IMR-90 (cell line): ENCODE measurements around the gene GRIA3. TPM values are rescaled to one million over a fixed set of nuclear protein-coding genes. Genes with fewer than 3 reads are reported as not detected.
A peak's percentile ranks its signal among the peaks of the same experiment; 100 is the strongest.

Source experiments
- ATAC-seq: fragments of 200-7000 bp; cut with Tn5 transposase; 2 replicates; pipeline ENCODE4 v1.9.1; 2020; ENCODE audit warnings: low read depth, mild to moderate bottlenecking, moderate library complexity
- BruUV-seq: library from RNA; stranded (reverse); fragments of 400-500 nt; replicated peaks from 2 replicates; lab custom pipeline; 2021; lab: Mats Ljungman, UMichigan
- CTCF ChIA-PET: fragments of 300-600 bp; formaldehyde crosslinking; extraction: SDS; loops from one replicate; lab custom pipeline; 2021; ENCODE audit warnings: antibody characterized with exemption; lab: Yijun Ruan, JAX
- POLR2A ChIA-PET: fragments of 300-600 bp; sonication (Branson Sonifier 250); formaldehyde crosslinking; loops from one replicate; lab custom pipeline; 2022; ENCODE audit warnings: antibody characterized with exemption; ENCODE audit not compliant: unreplicated experiment; lab: Charles Lee
- DNase-seq: peaks from one replicate; pipeline ENCODE4 v3.0.0; 2013
- H2AFZ ChIP-seq: replicated peaks from 2 replicates; pipeline ENCODE3; 2013; ENCODE audit warnings: low read length, mild to moderate bottlenecking; ENCODE audit not compliant: poor library complexity
- H2AK5ac ChIP-seq: 2 replicates; pipeline ENCODE4 v1.6.1; 2013; ENCODE audit warnings: low read depth, low read length, inconsistent platforms
- H2AK9ac ChIP-seq: replicated peaks from 2 replicates; pipeline ENCODE3; 2013; ENCODE audit warnings: mild to moderate bottlenecking, low read depth, low read length, moderate library complexity; ENCODE audit not compliant: poor library complexity
- H2BK120ac ChIP-seq: 2 replicates; pipeline ENCODE4 v1.6.1; 2013; ENCODE audit warnings: low read depth, low read length, inconsistent platforms
- H2BK15ac ChIP-seq: 3 replicates; pipeline ENCODE4 v1.6.1; 2013; ENCODE audit warnings: low read depth, low read length, inconsistent platforms
- H2BK20ac ChIP-seq: 2 replicates; pipeline ENCODE4 v1.6.1; 2013; ENCODE audit warnings: low read depth, mild to moderate bottlenecking, inconsistent platforms, low read length, moderate library complexity
- H2BK5ac ChIP-seq: 2 replicates; pipeline ENCODE4 v1.6.1; 2013; ENCODE audit warnings: mild to moderate bottlenecking, low read depth, low read length, inconsistent platforms; ENCODE audit not compliant: poor library complexity, severe bottlenecking
- H3K14ac ChIP-seq: replicated peaks from 2 replicates; pipeline ENCODE4 v1.6.1; 2013; ENCODE audit warnings: low read depth, low read length, inconsistent platforms
- H3K18ac ChIP-seq: 2 replicates; pipeline ENCODE4 v1.6.1; 2013; ENCODE audit warnings: low read depth, low read length, control low read depth
- H3K23ac ChIP-seq: 2 replicates; pipeline ENCODE4 v1.6.1; 2013; ENCODE audit warnings: low read depth, low read length, inconsistent platforms
- H3K27ac ChIP-seq: 2 replicates; pipeline ENCODE4 v1.5.1; 2013; ENCODE audit warnings: mild to moderate bottlenecking, control low read depth, low read length; ENCODE audit not compliant: insufficient read depth
- H3K27me3 ChIP-seq: 2 replicates; pipeline ENCODE4 v1.6.1; 2013; ENCODE audit warnings: low read length; ENCODE audit not compliant: control insufficient read depth, insufficient read depth
- H3K36me3 ChIP-seq: 2 replicates; pipeline ENCODE4 v1.6.1; 2013; ENCODE audit warnings: low read length, mixed read lengths; ENCODE audit not compliant: control insufficient read depth, insufficient read depth
- H3K4ac ChIP-seq: 2 replicates; pipeline ENCODE4 v1.6.1; 2013; ENCODE audit warnings: low read depth, low read length, inconsistent platforms
- H3K4me1 ChIP-seq: 2 replicates; pipeline ENCODE4 v1.6.1; 2013; ENCODE audit warnings: low read length, mixed read lengths; ENCODE audit not compliant: control insufficient read depth, insufficient read depth
- H3K4me2 ChIP-seq: 2 replicates; pipeline ENCODE4 v1.6.1; 2013; ENCODE audit warnings: low read depth, mild to moderate bottlenecking, control low read depth, low read length, moderate library complexity
- H3K4me3 ChIP-seq: 2 replicates; pipeline ENCODE4 v1.5.1; 2013; ENCODE audit warnings: low read depth, mild to moderate bottlenecking, control low read depth, low read length, moderate library complexity; ENCODE audit not compliant: insufficient read depth
- H3K56ac ChIP-seq: 2 replicates; pipeline ENCODE4 v1.6.1; 2013; ENCODE audit warnings: low read length, inconsistent platforms; ENCODE audit not compliant: insufficient read depth; ENCODE audit errors: extremely low read depth
- H3K79me1 ChIP-seq, 2 experiments: 2 replicates each; pipeline ENCODE4 v1.6.1; 2013; ENCODE audit warnings: low read length in 2 of 2, inconsistent platforms in 1 of 2, low read depth in 1 of 2
- H3K9ac ChIP-seq: 2 replicates; pipeline ENCODE4 v1.6.1; 2013; ENCODE audit warnings: low read depth, low read length, control low read depth
- H3K9me1 ChIP-seq: 2 replicates; pipeline ENCODE4 v1.6.1; 2013; ENCODE audit warnings: low read length, inconsistent platforms; ENCODE audit not compliant: insufficient read depth
- H3K9me3 ChIP-seq: 2 replicates; pipeline ENCODE4 v1.6.1; 2013; ENCODE audit warnings: low read length; ENCODE audit not compliant: control insufficient read depth, insufficient read depth
- H4K20me1 ChIP-seq: 2 replicates; pipeline ENCODE4 v1.6.1; 2013; ENCODE audit warnings: low read length, inconsistent platforms; ENCODE audit not compliant: insufficient read depth
- H4K5ac ChIP-seq: 2 replicates; pipeline ENCODE4 v1.6.1; 2013; ENCODE audit warnings: mild to moderate bottlenecking, low read depth, low read length, control low read depth
- H4K8ac ChIP-seq, 2 experiments: 2 replicates each; pipeline ENCODE4 v1.6.1; 2013; ENCODE audit warnings: low read depth in 2 of 2, low read length in 2 of 2, control low read depth in 1 of 2, inconsistent platforms in 1 of 2
- H4K91ac ChIP-seq: 2 replicates; pipeline ENCODE4 v1.6.1; 2013; ENCODE audit warnings: low read depth, low read length, inconsistent platforms; ENCODE audit not compliant: insufficient read depth
- BHLHE40 ChIP-seq: fragments of 150-350 bp; IDR thresholded peaks from 2 replicates; pipeline ENCODE4 v1.6.1; 2016; ENCODE audit warnings: mild to moderate bottlenecking, low read depth, low read length
- CEBPB ChIP-seq: IDR thresholded peaks from 2 replicates; pipeline ENCODE4 v1.6.1; 2012; ENCODE audit warnings: low read depth, low read length, improper control_type of control experiment
- CHD1 ChIP-seq: IDR thresholded peaks from 2 replicates; pipeline ENCODE4 v1.6.1; 2012; ENCODE audit warnings: low read depth, low read length, improper control_type of control experiment
- CTCF ChIP-seq: conservative IDR thresholded peaks from 2 replicates; pipeline ENCODE4 v1.5.1; 2012; ENCODE audit warnings: mild to moderate bottlenecking, low read depth, low read length, improper control_type of control experiment
- ELK1 ChIP-seq: fragments of 150-350 bp; IDR thresholded peaks from 2 replicates; pipeline ENCODE4 v1.6.1; 2016; ENCODE audit warnings: low read depth, mild to moderate bottlenecking, low read length, moderate library complexity, borderline replicate concordance
- FOS ChIP-seq: fragments of 150-350 bp; IDR thresholded peaks from 2 replicates; pipeline ENCODE4 v1.6.1; 2016; ENCODE audit warnings: low read depth, low read length
- MAFK ChIP-seq: IDR thresholded peaks from 2 replicates; pipeline ENCODE4 v1.6.1; 2012; ENCODE audit warnings: low read depth, low read length, improper control_type of control experiment
- MAZ ChIP-seq: IDR thresholded peaks from 2 replicates; pipeline ENCODE4 v1.6.1; 2012; ENCODE audit warnings: low read depth, mild to moderate bottlenecking, low read length, improper control_type of control experiment, moderate library complexity, borderline replicate concordance
- MXI1 ChIP-seq: IDR thresholded peaks from 2 replicates; pipeline ENCODE4 v1.6.1; 2012; ENCODE audit warnings: low read depth, mild to moderate bottlenecking, low read length, moderate library complexity, borderline replicate concordance
- NFE2L2 ChIP-seq: fragments of 150-350 bp; IDR thresholded peaks from 2 replicates; pipeline ENCODE4 v1.6.1; 2016; ENCODE audit warnings: low read depth, mild to moderate bottlenecking, low read length
- POLR2A ChIP-seq: IDR thresholded peaks from 2 replicates; pipeline ENCODE4 v1.6.1; 2012; ENCODE audit warnings: mild to moderate bottlenecking, low read depth, low read length
- RAD21 ChIP-seq: IDR thresholded peaks from 2 replicates; pipeline ENCODE4 v1.6.1; 2012; ENCODE audit warnings: low read length, improper control_type of control experiment
- RCOR1 ChIP-seq: IDR thresholded peaks from 2 replicates; pipeline ENCODE4 v1.6.1; 2012; ENCODE audit warnings: mild to moderate bottlenecking, low read length, improper control_type of control experiment; ENCODE audit not compliant: insufficient replicate concordance
- RFX5 ChIP-seq: IDR thresholded peaks from 2 replicates; pipeline ENCODE4 v1.8.0; 2012; ENCODE audit warnings: low read depth, mild to moderate bottlenecking, low read length, moderate library complexity
- SMC3 ChIP-seq: fragments of 150-350 bp; IDR thresholded peaks from 2 replicates; pipeline ENCODE4 v1.6.1; 2016; ENCODE audit warnings: low read depth, mild to moderate bottlenecking, antibody characterized with exemption, low read length, moderate library complexity
- USF2 ChIP-seq: fragments of 150-350 bp; IDR thresholded peaks from 2 replicates; pipeline ENCODE4 v1.6.1; 2017; ENCODE audit warnings: mild to moderate bottlenecking, antibody characterized with exemption, low read length, low read depth
- WGBS, 2 experiments: methylation state at CpG; one replicate each; pipeline versions ENCODE4 v1.1.5 to v1.1.7; 2013; ENCODE audit warnings: missing lambda C conversion rate in 2 of 2; ENCODE audit not compliant: insufficient read length in 1 of 2; ENCODE audit errors: extremely low coverage in 2 of 2; 5-methylcytosine and 5-hydroxymethylcytosine counted together
- dilution Hi-C: fragments of 300-500 bp; cut with HindIII; formaldehyde crosslinking; loops from one replicate; pipeline ENCODE4 v1.14.3; 2018; ENCODE audit warnings: low sequenced_read_pairs; ENCODE audit not compliant: unreplicated experiment
- in situ Hi-C: fragments of 300-500 bp; cut with MboI; formaldehyde crosslinking; loops from 3 replicates; pipeline ENCODE4 v1.14.3; 2019; ENCODE audit warnings: low sequenced_read_pairs, inconsistent platforms, mixed read lengths
- intact Hi-C: fragments of 100-400 bp; cut with micrococcal nuclease; formaldehyde crosslinking; loops from 2 replicates; pipeline ENCODE4 v1.10.0; 2022
- polyA plus RNA-seq, 3 experiments: library from polyadenylated mRNA; depleted of rRNA; stranded (reverse); fragments of >200 nt; gene quantifications; 2 replicates each; pipeline ENCODE4 v1.2.3, GENCODE V29; 2012; ENCODE audit warnings: low replicate concordance in 1 of 3
- total RNA-seq: library from RNA; depleted of rRNA; stranded (reverse); fragments of >200 nt; gene quantifications from 2 replicates; pipeline ENCODE4 v1.2.3, GENCODE V29; 2012

The GRIA3 gene
- total and polyA plus RNA-seq, 2 of the 4 experiments (the other 2 are of a cell fraction) = not detected

GRCh38 chrX:123422875-123423274, 238.8 kb downstream of the GRIA3 start:
- H3K9me1 ChIP-seq = no peaks in the 10 kb centered on the region
- no peaks in the 10 kb centered on the region for H3K9me3 ChIP-seq
- H2BK5ac ChIP-seq = no peak overlapping the region
- H3K9ac ChIP-seq = no peak overlapping the region
- no peaks in the 10 kb centered on the region for H4K20me1 ChIP-seq
- BruUV-seq = no TSS peak
- no peaks in the 10 kb centered on the region for H3K4me1 ChIP-seq
- no peak for TF ChIP-seq POLR2A
- no peak for TF ChIP-seq FOS
- no peak for TF ChIP-seq MAFK
- TF ChIP-seq USF2 = no peak
- no peak for TF ChIP-seq BHLHE40
- TF ChIP-seq RFX5 = no peak
- no peak for TF ChIP-seq RCOR1
- no peak for TF ChIP-seq CHD1
- TF ChIP-seq RAD21 = peak; percentile 48
- no peak for TF ChIP-seq CEBPB
- TF ChIP-seq SMC3 = peak; percentile 32; the same call in 1 of the 2 replicates
- TF ChIP-seq CTCF = peak; percentile 48
- TF ChIP-seq MAZ = no peak
- no peak for TF ChIP-seq ELK1
- no peak for TF ChIP-seq MXI1
- TF ChIP-seq NFE2L2 = no peak
- H4K5ac ChIP-seq = no peak overlapping the region
- H3K36me3 ChIP-seq = no peaks in the 10 kb centered on the region
- peak; percentile 13 for DNase-seq
- H3K79me1 ChIP-seq = no peaks in the 10 kb centered on the region
- intact Hi-C loops = no loop called here
- H2BK20ac ChIP-seq = no peak overlapping the region
- no peak overlapping the region for H3K4me3 ChIP-seq
- POLR2A ChIA-PET = no interaction called here
- no peak overlapping the region for H3K4me2 ChIP-seq
- no peak overlapping the region for H3K4ac ChIP-seq
- H2BK120ac ChIP-seq = no peak overlapping the region
- H3K56ac ChIP-seq = no peak overlapping the region
- in situ Hi-C loops = no loop called here
- no peak overlapping the region for H4K8ac ChIP-seq
- H3K18ac ChIP-seq = no peak overlapping the region
- no peak overlapping the region for H3K23ac ChIP-seq
- no peak overlapping the region for H2AK5ac ChIP-seq
- no peak overlapping the region for H2AFZ ChIP-seq
- peak; percentile 65; the same call in 1 of the 2 replicates for ATAC-seq
- H2BK15ac ChIP-seq = no peak overlapping the region
- no peak overlapping the region for H2AK9ac ChIP-seq
- no CpG with 5 or more reads among the region's 1 CpG for whole genome bisulfite sequencing, 2 experiments
- dilution Hi-C loops = no loop called here
- CTCF ChIA-PET = interaction anchor here (0.6 kb wide), 1 partner anchor 210 kb away, joined by 3 read pairs; no protein-coding TSS in a partner anchor
- no peaks in the 10 kb centered on the region for H3K27me3 ChIP-seq
- H3K27ac ChIP-seq = no peak overlapping the region
- no peak overlapping the region for H4K91ac ChIP-seq
- H3K14ac ChIP-seq = no peak overlapping the region
